ENCODE data around the gene NOM1.
"Not testable (repeated sequence)": the region's sequence is repeated elsewhere in the genome, so short reads cannot be mapped to it uniquely, and the experiment has no call there.

Gene NOM1

DNA sequence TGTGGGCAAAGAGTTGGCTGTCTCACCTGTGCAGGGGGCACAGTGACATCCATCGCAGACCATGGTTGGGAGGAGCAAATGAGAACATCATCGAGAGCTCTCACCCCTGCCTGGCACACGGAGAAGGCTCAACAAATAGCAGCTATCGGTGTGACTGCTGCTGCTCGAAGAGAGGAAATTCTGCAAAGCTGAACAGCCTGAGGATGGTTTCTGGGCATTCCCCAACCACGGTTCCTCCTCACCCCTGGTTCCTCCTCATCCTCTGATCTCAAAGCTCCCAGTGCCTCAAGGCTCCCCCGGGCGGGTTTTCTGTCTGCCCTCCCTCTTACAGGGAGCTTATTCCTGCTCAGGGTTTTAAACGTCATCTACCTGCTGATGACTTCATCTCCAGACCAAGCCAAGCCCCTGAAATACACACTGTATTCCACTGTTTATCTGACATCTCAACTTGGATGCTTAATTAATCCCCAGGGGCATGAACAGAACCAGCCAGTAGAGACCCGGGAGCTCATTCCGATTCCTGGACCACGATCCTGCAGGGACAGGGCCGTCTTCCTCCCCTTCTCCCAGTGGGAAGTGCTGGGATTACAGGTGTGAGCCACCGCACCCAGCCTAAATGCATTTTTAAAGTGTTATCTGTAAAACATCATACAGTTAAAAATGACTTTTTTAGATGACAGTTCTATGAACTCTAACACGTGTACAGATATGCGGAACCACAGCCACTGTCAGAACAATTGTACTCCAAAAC lies 19.5 kb upstream of the NOM1 start:
- POLR2A ChIA-PET (ENCODE audit: low non-redundant PET), result no interaction called here
- CTCF ChIA-PET, result no interaction called here
- H3K27ac ChIP-seq, result no peak overlapping the region
- TF ChIP-seq, protein P1, sequence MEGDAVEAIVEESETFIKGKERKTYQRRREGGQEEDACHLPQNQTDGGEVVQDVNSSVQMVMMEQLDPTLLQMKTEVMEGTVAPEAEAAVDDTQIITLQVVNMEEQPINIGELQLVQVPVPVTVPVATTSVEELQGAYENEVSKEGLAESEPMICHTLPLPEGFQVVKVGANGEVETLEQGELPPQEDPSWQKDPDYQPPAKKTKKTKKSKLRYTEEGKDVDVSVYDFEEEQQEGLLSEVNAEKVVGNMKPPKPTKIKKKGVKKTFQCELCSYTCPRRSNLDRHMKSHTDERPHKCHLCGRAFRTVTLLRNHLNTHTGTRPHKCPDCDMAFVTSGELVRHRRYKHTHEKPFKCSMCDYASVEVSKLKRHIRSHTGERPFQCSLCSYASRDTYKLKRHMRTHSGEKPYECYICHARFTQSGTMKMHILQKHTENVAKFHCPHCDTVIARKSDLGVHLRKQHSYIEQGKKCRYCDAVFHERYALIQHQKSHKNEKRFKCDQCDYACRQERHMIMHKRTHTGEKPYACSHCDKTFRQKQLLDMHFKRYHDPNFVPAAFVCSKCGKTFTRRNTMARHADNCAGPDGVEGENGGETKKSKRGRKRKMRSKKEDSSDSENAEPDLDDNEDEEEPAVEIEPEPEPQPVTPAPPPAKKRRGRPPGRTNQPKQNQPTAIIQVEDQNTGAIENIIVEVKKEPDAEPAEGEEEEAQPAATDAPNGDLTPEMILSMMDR (conservative IDR thresholded peaks at IDR 0.05; ENCODE audit: low read depth), result no peak
- DNase-seq (ENCODE audit: low spot score), result no peak

DNA sequence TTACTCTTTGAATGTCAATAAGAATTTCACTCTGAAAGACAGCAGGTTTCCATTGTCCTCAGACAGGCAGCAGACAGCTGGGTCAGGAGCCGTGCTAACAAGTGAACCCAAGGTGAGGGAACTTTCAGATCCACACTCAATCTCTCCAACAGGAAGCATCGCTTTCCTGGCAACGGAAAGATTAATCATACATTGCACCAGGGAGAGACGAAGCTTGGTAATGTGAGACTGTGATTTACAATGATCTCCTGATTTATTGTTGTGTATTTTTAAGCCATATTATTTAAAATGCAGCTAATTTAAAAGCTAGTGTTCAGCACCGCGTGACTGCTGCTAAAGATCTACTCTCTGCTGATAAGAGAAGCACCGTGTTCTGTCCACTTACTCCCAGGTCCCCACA lies 17.5 kb upstream of the NOM1 start:
- CTCF ChIA-PET, result interaction anchor here (0.6 to 1.8 kb wide), 2 partner anchors 17 to 361 kb away, joined by 3 to 4 read pairs; partner anchors contain the start of gene NOM1
- peak; percentile 48 for DNase-seq (ENCODE audit: low spot score)
- TF ChIP-seq, protein P1 (conservative IDR thresholded peaks at IDR 0.05; ENCODE audit: low read depth), result no peak
- H3K27ac ChIP-seq, result no peak overlapping the region
- POLR2A ChIA-PET (ENCODE audit: low non-redundant PET), result no interaction called here

DNA sequence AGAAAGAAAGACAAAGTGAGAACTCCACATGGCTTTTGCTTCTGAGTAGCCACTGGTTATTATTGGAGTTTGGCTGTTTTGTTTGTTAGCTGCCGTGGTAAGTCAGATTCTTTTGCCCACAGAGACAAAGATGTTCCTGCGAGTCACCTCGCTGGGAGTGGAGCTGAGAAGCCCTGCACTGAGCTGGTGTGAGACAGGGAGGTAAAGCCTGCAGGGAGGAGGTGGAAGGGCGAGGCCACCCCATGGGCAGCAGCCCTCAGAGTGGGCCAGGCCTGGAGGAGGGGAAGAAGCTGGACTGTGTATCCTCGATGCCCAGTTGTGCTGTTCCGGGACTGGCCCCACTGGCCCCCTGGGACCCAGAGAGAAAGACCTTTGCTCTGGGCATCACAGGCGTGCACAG lies 14.3 kb upstream of the NOM1 start:
- TF ChIP-seq, protein P1 (conservative IDR thresholded peaks at IDR 0.05; ENCODE audit: low read depth), result no peak
- no peak for DNase-seq (ENCODE audit: low spot score)
- ChIA-PET POLR2A (ENCODE audit: low non-redundant PET) (interaction anchor here (0.7 kb wide), 1 partner anchor 115 kb away, joined by 7 read pairs; no protein-coding TSS in a partner anchor), CTCF (no interaction called here)
- H3K27ac ChIP-seq, result no peak overlapping the region

DNA sequence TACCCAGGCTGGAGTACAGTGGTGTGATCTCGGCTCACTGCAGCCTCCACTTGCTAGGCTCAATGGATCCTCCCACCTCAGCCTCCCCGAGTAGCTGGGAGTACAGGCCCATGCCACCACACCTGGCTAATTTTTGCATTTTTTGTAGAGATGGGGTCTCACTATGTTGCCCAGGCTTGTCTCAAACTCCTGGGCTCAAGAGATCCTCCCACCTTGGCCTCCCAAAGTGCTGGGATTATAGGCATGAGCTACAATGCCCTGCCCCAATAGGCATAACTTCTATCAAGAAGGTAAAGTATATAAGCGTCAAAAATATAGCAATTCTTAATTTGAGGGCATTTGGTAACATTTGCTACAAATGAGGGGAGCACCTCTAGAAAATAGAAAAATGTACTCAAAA lies 12.7 kb upstream of the NOM1 start:
- POLR2A ChIA-PET (ENCODE audit: low non-redundant PET); DNase-seq (ENCODE audit: low spot score); CTCF ChIA-PET; H3K27ac ChIP-seq: not testable (repeated sequence)

DNA sequence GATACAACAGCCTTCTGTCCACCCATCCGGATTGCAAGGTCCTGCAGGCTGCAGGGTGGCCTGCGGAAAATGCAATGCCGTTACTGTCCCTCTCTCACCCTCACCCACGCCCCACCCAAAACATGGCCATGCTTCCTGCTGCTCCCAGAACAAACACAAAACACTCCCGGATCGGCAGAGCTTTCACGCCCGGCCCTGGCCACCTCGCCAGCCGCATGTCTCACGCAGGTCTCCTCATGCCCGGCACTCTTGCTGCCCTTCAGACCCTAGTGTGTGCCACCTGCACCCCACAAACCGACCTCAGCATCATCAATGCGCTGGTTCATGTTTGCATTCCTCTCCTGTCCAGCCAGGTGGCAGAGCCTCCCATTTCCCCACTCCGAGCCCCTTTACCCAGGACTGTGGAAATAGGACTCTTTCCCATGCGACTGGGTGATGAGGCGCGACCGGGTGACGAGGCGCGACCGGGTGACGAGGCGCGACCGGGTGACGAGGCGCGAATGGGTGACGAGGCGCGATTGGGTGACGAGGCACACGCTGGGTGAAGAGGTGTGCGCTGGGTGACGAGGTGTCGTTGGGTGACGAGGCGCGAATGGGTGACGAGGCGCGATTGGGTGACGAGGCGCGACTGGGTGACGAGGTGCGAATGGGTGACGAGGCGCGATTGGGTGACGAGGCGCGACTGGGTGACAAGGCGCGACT lies 8.9 kb upstream of the NOM1 start:
- no peak overlapping the region for H3K27ac ChIP-seq
- ChIA-PET CTCF (no interaction called here), POLR2A (ENCODE audit: low non-redundant PET) (no interaction called here)
- TF ChIP-seq, protein P1 (conservative IDR thresholded peaks at IDR 0.05; ENCODE audit: low read depth), result no peak
- no peak for DNase-seq (ENCODE audit: low spot score)

DNA sequence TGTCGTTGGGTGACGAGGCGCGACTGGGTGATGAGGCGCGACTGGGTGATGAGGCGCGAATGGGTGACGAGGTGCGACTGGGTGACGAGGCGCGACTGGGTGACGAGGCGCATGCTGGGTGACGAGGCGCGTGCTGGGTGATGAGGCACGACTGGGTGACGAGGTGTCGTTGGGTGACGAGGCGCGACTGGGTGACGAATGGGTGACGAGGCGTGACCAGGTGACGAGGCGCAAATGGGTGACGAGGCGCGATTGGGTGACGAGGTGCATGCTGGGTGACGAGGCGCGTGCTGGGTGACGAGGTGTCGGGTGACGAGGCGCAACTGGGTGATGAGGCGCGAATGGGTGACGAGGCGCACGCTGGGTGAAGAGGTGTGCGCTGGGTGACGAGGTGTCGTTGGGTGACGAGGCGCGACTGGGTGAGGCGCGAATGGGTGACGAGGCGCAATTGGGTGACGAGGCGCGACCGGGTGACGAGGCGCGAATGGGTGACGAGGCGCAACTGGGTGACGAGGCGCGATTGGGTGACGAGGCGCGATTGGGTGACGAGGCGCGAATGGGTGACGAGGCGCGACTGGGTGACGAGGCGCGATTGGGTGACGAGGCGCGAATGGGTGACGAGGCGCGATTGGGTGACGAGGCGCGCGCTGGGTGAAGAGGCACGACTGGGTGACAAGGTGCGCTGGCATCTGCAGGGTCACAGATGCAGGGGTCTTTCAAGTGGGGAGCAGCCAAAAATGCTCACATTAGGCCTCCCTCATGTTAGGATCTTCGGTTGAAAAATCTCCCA lies 7.9 kb upstream of the NOM1 start:
- ChIA-PET POLR2A (ENCODE audit: low non-redundant PET) (no interaction called here), CTCF (no interaction called here)
- no peak for DNase-seq (ENCODE audit: low spot score)
- no peak overlapping the region for H3K27ac ChIP-seq
- TF ChIP-seq, protein P1 (conservative IDR thresholded peaks at IDR 0.05; ENCODE audit: low read depth), result no peak
